WTC11 (cell line): ENCODE results near the gene APH1B. TPM values are rescaled to one million over a fixed set of nuclear protein-coding genes. Genes with fewer than 3 reads are reported as not detected.

Experiments used
- ATAC-seq: fragments of 200-7000 bp; cut with Tn5 transposase; 2 replicates; pipeline ENCODE4 v1.10.0; 2021; ENCODE audit warnings: mild to moderate bottlenecking, moderate library complexity
- CTCF ChIA-PET: fragments of 300-600 bp; sonication (Branson Sonifier 250); formaldehyde crosslinking; loops from one replicate; lab custom pipeline; 2021; ENCODE audit warnings: antibody characterized with exemption; lab: Charles Lee
- POLR2A ChIA-PET: fragments of 350-600 bp; sonication (Branson Sonifier 250); formaldehyde crosslinking; loops from one replicate; lab custom pipeline; 2021; ENCODE audit warnings: antibody characterized with exemption; lab: Charles Lee
- DNase-seq: peaks from one replicate; pipeline ENCODE4 v3.0.0; 2021; ENCODE audit warnings: low spot score
- H3K27ac Mint-ChIP-seq: 2 replicates; pipeline ENCODE4 v1.8.0; 2021; ENCODE audit warnings: mixed read lengths
- H3K27me3 Mint-ChIP-seq: 2 replicates; pipeline ENCODE4 v1.8.0; 2021; ENCODE audit warnings: low read depth, mild to moderate bottlenecking, moderate library complexity, mixed read lengths
- H3K36me3 Mint-ChIP-seq: 2 replicates; pipeline ENCODE4 v1.8.0; 2021; ENCODE audit warnings: mixed read lengths
- H3K4me1 Mint-ChIP-seq: 2 replicates; pipeline ENCODE4 v1.8.0; 2022; ENCODE audit warnings: mixed read lengths
- H3K4me3 Mint-ChIP-seq: 2 replicates; pipeline ENCODE4 v1.8.0; 2021; ENCODE audit warnings: mild to moderate bottlenecking, moderate library complexity, mixed read lengths
- H3K9me3 Mint-ChIP-seq: 2 replicates; pipeline ENCODE4 v1.8.0; 2021; ENCODE audit warnings: mixed read lengths
- ATF1 ChIP-seq: sonication (generic); formaldehyde crosslinking; IDR thresholded peaks from 2 replicates; pipeline ENCODE4 v1.8.1; 2023; ENCODE audit warnings: mild to moderate bottlenecking, moderate library complexity, missing genetic modification reagents
- CBFB ChIP-seq: sonication (generic); formaldehyde crosslinking; IDR thresholded peaks from 2 replicates; pipeline ENCODE4 v1.8.1; 2022; ENCODE audit warnings: mild to moderate bottlenecking, low read depth, missing genetic modification reagents
- E2F4 ChIP-seq: sonication (generic); formaldehyde crosslinking; IDR thresholded peaks from 2 replicates; pipeline ENCODE4 v1.8.1; 2022; ENCODE audit warnings: low read depth, mild to moderate bottlenecking, moderate library complexity, missing genetic modification reagents, borderline replicate concordance
- E2F5 ChIP-seq: sonication (generic); formaldehyde crosslinking; IDR thresholded peaks from 2 replicates; pipeline ENCODE4 v1.8.1; 2022; ENCODE audit warnings: mild to moderate bottlenecking, moderate library complexity, missing genetic modification reagents
- ESRRA ChIP-seq: sonication (generic); formaldehyde crosslinking; IDR thresholded peaks from 2 replicates; pipeline ENCODE4 v1.8.1; 2022; ENCODE audit warnings: mild to moderate bottlenecking, missing genetic modification reagents, borderline replicate concordance
- ETV6 ChIP-seq: sonication (generic); formaldehyde crosslinking; IDR thresholded peaks from 2 replicates; pipeline ENCODE4 v1.8.1; 2022; ENCODE audit warnings: mild to moderate bottlenecking, missing genetic modification reagents
- FOXK1 ChIP-seq: sonication (generic); formaldehyde crosslinking; IDR thresholded peaks from 2 replicates; pipeline ENCODE4 v1.8.0; 2022; ENCODE audit warnings: mild to moderate bottlenecking, moderate library complexity, missing genetic modification reagents
- HMGA2 ChIP-seq: fragments of 250-450 bp; sonication (Bioruptor Pico); IDR thresholded peaks from 2 replicates; pipeline ENCODE4 v1.4.0; 2021; ENCODE audit warnings: mild to moderate bottlenecking, moderate library complexity
- JAZF1 ChIP-seq: fragments of 250-450 bp; sonication (Bioruptor Pico); IDR thresholded peaks from 2 replicates; pipeline ENCODE4 v1.9.0; 2021; ENCODE audit warnings: moderate library complexity, mild to moderate bottlenecking, inconsistent platforms
- JUN ChIP-seq: sonication (generic); formaldehyde crosslinking; IDR thresholded peaks from 2 replicates; pipeline ENCODE4 v1.8.0; 2023; ENCODE audit warnings: mild to moderate bottlenecking, missing genetic modification reagents
- MLX ChIP-seq: sonication (generic); formaldehyde crosslinking; IDR thresholded peaks from 2 replicates; pipeline ENCODE4 v1.8.1; 2023; ENCODE audit warnings: mild to moderate bottlenecking, missing genetic modification reagents, moderate library complexity
- NFATC4 ChIP-seq: fragments of 250-450 bp; sonication (Bioruptor Pico); IDR thresholded peaks from 2 replicates; pipeline ENCODE4 v1.9.0; 2021; ENCODE audit warnings: mild to moderate bottlenecking
- NFYB ChIP-seq: sonication (generic); formaldehyde crosslinking; conservative IDR thresholded peaks from 2 replicates; pipeline ENCODE4 v1.8.0; 2022; ENCODE audit warnings: low read depth, missing genetic modification reagents
- NR2C2 ChIP-seq: sonication (generic); formaldehyde crosslinking; IDR thresholded peaks from 2 replicates; pipeline ENCODE4 v1.8.0; 2022; ENCODE audit warnings: mild to moderate bottlenecking, missing genetic modification reagents
- RORB ChIP-seq: fragments of 250-450 bp; sonication (Bioruptor Pico); IDR thresholded peaks from 2 replicates; pipeline ENCODE4 v1.9.0; 2021; ENCODE audit warnings: mild to moderate bottlenecking
- SP1 ChIP-seq: sonication (generic); formaldehyde crosslinking; conservative IDR thresholded peaks from 2 replicates; pipeline ENCODE4 v1.8.1; 2022; ENCODE audit warnings: missing genetic modification reagents
- TCF7 ChIP-seq: sonication (generic); formaldehyde crosslinking; IDR thresholded peaks from 2 replicates; pipeline ENCODE4 v1.8.0; 2022; ENCODE audit warnings: mild to moderate bottlenecking, low read depth, missing genetic modification reagents, moderate library complexity
- USF1 ChIP-seq: sonication (generic); formaldehyde crosslinking; IDR thresholded peaks from 2 replicates; pipeline ENCODE4 v1.8.0; 2022; ENCODE audit warnings: mild to moderate bottlenecking, missing genetic modification reagents
- USF2 ChIP-seq: sonication (generic); formaldehyde crosslinking; IDR thresholded peaks from 2 replicates; pipeline ENCODE4 v1.8.1; 2023; ENCODE audit warnings: mild to moderate bottlenecking, missing genetic modification reagents, moderate library complexity
- ZMAT4 ChIP-seq: fragments of 250-450 bp; sonication (Bioruptor Pico); IDR thresholded peaks from 2 replicates; pipeline ENCODE4 v1.9.0; 2021; ENCODE audit warnings: mild to moderate bottlenecking
- ZNF512 ChIP-seq: sonication (generic); formaldehyde crosslinking; IDR thresholded peaks from 2 replicates; pipeline ENCODE4 v1.8.1; 2022; ENCODE audit warnings: missing genetic modification reagents, borderline replicate concordance
- ZSCAN18 ChIP-seq: fragments of 250-450 bp; sonication (Bioruptor Pico); IDR thresholded peaks from 2 replicates; pipeline ENCODE4 v2.1.2; 2022; ENCODE audit warnings: mild to moderate bottlenecking, moderate library complexity
- total RNA-seq: library from RNA; stranded (reverse); gene quantifications from 3 replicates; pipeline ENCODE4 v1.2.3, GENCODE V29; 2021

The APH1B gene
- total RNA-seq, 1 experiment from 2014 or later = 25.0 TPM

- Mint-ChIP-seq H3K36me3 (no peaks in the 10 kb centered on the region), H3K4me1 (peaks cover 7% of the 10 kb centered on the region; the same call in 1 of the 2 replicates), H3K4me3 (no peak overlapping the region)
- no peak for DNase-seq
- TF ChIP-seq ZNF512 (CRISPR knock-in tag) (0 out of 2 replicates have a peak, but pooled peaks have one; percentile 11), ATF1 (no peak)
- TF ChIP-seq, all 79 proteins: peak for 1
- no peak for ATAC-seq
- Mint-ChIP-seq H3K27ac (peak overlapping the region; percentile 84), H3K27me3 (no peaks in the 10 kb centered on the region), H3K9me3 (no peaks in the 10 kb centered on the region)
- CTCF ChIA-PET = no interaction called here
- POLR2A ChIA-PET = no interaction called here
Observed at GRCh38 chr15:63227689-63228088, 49.7 kb upstream of the APH1B start.

- no peak for ATAC-seq
- Mint-ChIP-seq H3K27me3 (no peaks in the 10 kb centered on the region), H3K9me3 (no peaks in the 10 kb centered on the region), H3K4me1 (peaks cover 25% of the 10 kb centered on the region), H3K27ac (no peak overlapping the region; the same call in 1 of the 2 replicates), H3K36me3 (no peaks in the 10 kb centered on the region), H3K4me3 (no peak overlapping the region)
- DNase-seq = no peak
- ChIA-PET CTCF (interaction anchor here (1.2 to 1.3 kb wide), 2 partner anchors 21 to 256 kb away, joined by 3 to 5 read pairs; no protein-coding TSS in a partner anchor), POLR2A (interaction anchor here (0.7 kb wide), 1 partner anchor 9 kb away, joined by 4 read pairs; no protein-coding TSS in a partner anchor)
- no peak for TF ChIP-seq E2F4 (CRISPR knock-in tag)
- no peak for TF ChIP-seq MLX
- TF ChIP-seq TCF7 = no peak
- no peak for TF ChIP-seq ATF1
- TF ChIP-seq JAZF1 (CRISPR knock-in tag) = no peak
- no peak for TF ChIP-seq NFYB (CRISPR knock-in tag)
- no peak for TF ChIP-seq ZSCAN18 (CRISPR knock-in tag)
Observed at GRCh38 chr15:63231206-63231605, 46.2 kb upstream of the APH1B start.

GRCh38 chr15:63231706-63232105, 45.7 kb upstream of the APH1B start:
- no peak for TF ChIP-seq USF1 (CRISPR knock-in tag)
- no peak for TF ChIP-seq HMGA2
- TF ChIP-seq NFATC4 (CRISPR knock-in tag) = no peak
- no peak for TF ChIP-seq ETV6 (CRISPR knock-in tag)
- no peak for TF ChIP-seq RORB
- TF ChIP-seq CBFB (CRISPR knock-in tag) = no peak
- TF ChIP-seq JUN = no peak
- no peak for TF ChIP-seq ZMAT4 (CRISPR knock-in tag)
- no peak for TF ChIP-seq USF2
- TF ChIP-seq FOXK1 (CRISPR knock-in tag) = no peak
- TF ChIP-seq SP1 (CRISPR knock-in tag) = no peak
- TF ChIP-seq E2F5 (CRISPR knock-in tag) = no peak
- no peak for TF ChIP-seq NR2C2
- TF ChIP-seq ESRRA (CRISPR knock-in tag) = no peak
- TF ChIP-seq TCF7 = no peak
- DNase-seq (no peak), ATAC-seq (no peak)
- no peaks in the 10 kb centered on the region for H3K27me3 Mint-ChIP-seq
- no peak overlapping the region for H3K4me3 Mint-ChIP-seq
- H3K27ac Mint-ChIP-seq = no peak overlapping the region; the same call in 1 of the 2 replicates
- POLR2A ChIA-PET = no interaction called here
- H3K9me3 Mint-ChIP-seq = no peaks in the 10 kb centered on the region
- CTCF ChIA-PET = interaction anchor here (1.3 kb wide), 1 partner anchor 256 kb away, joined by 3 read pairs; no protein-coding TSS in a partner anchor
- no peaks in the 10 kb centered on the region for H3K36me3 Mint-ChIP-seq
- peaks cover 25% of the 10 kb centered on the region for H3K4me1 Mint-ChIP-seq
